ENCODE results near the gene TC2N.

The TC2N gene

DNA sequence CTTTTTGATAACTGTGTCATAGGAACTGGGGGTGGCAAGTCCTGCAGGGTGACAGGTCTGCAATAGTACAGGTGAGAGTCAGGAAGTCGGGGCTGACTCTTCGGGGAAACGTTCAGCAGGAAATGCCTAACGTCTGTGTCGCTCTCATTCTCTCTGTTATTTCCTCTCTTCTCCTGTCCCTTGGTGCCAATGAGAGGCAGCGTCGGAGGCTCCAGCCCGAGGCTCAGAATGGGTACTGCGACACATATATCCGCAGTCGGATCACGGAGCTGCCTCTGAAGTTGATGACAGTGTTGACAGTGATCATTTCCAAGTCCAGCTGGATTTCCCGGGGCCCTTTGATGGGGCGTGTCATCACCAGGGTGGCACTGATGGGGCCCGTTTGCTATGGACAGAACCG lies 2.7 kb upstream of the TC2N start:
- WGBS, 2 experiments = 86 to 90% methylated on average over 16 of the region's 16 CpGs
- no peaks in the 10 kb centered on the region for H3K36me3 ChIP-seq (ENCODE audit: control insufficient read depth, insufficient read depth, low read length)
- H3K27ac ChIP-seq (ENCODE audit: insufficient read depth, low read depth, low read length, poor library complexity, severe bottlenecking) = no peak overlapping the region

DNA sequence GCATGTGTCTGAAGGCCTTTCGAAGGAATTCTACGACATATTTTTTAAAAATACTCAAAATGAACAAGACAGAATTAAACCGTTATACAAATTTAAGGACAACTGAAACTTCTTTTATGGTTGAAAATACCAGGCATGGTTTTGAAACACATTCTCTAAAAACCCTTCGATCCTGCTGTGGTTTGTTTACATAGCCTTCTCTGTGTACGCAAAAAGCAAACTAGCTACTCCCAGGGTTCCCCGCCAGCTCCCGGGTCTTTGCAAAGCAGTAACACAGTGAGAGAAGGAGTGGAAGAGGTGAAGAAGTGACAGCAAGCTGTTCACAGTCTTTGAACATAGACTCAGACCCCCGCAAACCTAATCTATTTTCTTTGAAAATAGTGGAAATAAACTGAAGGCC lies 2.2 kb upstream of the TC2N start:
- H3K27me3 ChIP-seq (ENCODE audit: control insufficient read depth, insufficient read depth, low read length, poor library complexity, severe bottlenecking) = no peaks in the 10 kb centered on the region
- no peaks in the 10 kb centered on the region for H3K36me3 ChIP-seq (ENCODE audit: control insufficient read depth, insufficient read depth, low read length)
- 76 to 79% methylated on average over 8 of the region's 8 CpGs for WGBS, 2 experiments
- H3K9me3 ChIP-seq (ENCODE audit: control insufficient read depth, low read length) = no peaks in the 10 kb centered on the region
- H3K27ac ChIP-seq (ENCODE audit: insufficient read depth, low read depth, low read length, poor library complexity, severe bottlenecking) = no peak overlapping the region
- H3K4me3 ChIP-seq (ENCODE audit: insufficient read depth, low read depth, low read length) = no peak overlapping the region
- no peaks in the 10 kb centered on the region for H3K4me1 ChIP-seq (ENCODE audit: control insufficient read depth, insufficient read depth, low read length)

More for the DNA sequence above, 2.7 kb upstream of the TC2N start:
- no peaks in the 10 kb centered on the region for H3K9me3 ChIP-seq (ENCODE audit: control insufficient read depth, low read length)
- H3K4me1 ChIP-seq (ENCODE audit: control insufficient read depth, insufficient read depth, low read length) = no peaks in the 10 kb centered on the region
- H3K4me3 ChIP-seq (ENCODE audit: insufficient read depth, low read depth, low read length) = no peak overlapping the region
- no peaks in the 10 kb centered on the region for H3K27me3 ChIP-seq (ENCODE audit: control insufficient read depth, insufficient read depth, low read length, poor library complexity, severe bottlenecking)

DNA sequence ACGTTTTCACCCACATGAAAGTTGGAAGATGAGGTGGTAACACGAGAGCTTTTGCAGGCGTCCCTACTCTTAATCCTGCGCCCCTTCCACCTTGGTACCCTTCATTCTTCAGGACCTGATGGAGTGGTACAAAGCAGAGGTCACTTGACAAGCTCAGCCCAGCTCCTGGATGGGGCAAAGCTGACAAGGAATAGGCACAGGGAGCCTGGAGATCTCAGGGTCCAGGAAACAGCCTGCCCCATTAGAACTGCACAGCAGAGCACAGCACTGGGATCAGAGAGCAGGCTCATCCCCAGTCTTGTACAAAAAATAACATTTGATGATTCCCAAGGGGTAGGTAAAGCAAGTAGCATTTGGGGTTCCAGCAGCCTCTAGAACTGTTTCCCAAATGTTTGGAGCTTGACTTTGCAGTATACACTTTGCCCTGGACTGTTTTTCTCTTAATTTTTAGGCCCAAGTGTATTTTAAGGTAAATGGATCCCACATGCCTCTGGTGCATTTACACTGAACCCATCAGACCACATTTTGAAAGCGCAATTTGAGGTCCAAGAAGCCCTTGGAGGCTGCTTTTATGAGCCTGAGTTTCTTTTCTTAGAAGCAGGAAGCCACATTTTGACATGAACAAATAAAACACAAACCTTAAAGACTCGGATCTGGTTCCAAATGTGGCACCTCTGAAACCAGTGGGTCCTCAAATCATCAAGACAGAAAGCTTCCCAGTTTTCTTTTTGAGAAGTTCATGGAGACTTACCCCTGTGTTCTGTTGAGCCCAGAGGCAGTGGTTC lies 633 bp downstream of the TC2N start:
- Histone ChIP-seq H3K4me3 (ENCODE audit: insufficient read depth, low read depth, low read length) (no peak overlapping the region), H3K27ac (ENCODE audit: insufficient read depth, low read depth, low read length, poor library complexity, severe bottlenecking) (no peak overlapping the region), H3K27me3 (ENCODE audit: control insufficient read depth, insufficient read depth, low read length, poor library complexity, severe bottlenecking) (no peaks in the 10 kb centered on the region), H3K4me1 (ENCODE audit: control insufficient read depth, insufficient read depth, low read length) (no peaks in the 10 kb centered on the region), H3K36me3 (ENCODE audit: control insufficient read depth, insufficient read depth, low read length) (no peaks in the 10 kb centered on the region), H3K9me3 (ENCODE audit: control insufficient read depth, low read length) (no peaks in the 10 kb centered on the region)
- 92% methylated on average over 6 of the region's 6 CpGs for WGBS, 2 experiments

DNA sequence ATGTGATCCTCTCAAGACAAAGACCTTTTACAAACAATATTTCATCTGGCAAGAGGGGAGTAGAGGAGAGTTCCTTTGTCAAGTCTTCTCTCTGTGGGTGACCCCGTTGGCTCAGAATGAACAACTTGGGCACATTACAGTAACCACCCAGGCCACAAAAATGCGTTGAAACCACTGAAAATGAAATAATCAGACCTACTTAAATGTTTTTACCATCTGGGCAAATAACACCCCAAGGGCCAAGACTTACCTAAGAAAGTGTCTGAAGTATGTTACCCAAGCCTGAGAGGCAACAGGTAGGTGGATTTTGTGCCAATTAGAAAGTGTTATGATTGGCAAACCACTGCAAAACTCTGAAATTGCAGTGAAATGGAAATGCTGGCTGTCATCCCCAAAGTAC lies 1.3 kb downstream of the TC2N start:
- no peaks in the 10 kb centered on the region for H3K9me3 ChIP-seq (ENCODE audit: control insufficient read depth, low read length)
- H3K4me3 ChIP-seq (ENCODE audit: insufficient read depth, low read depth, low read length) = no peak overlapping the region
- H3K36me3 ChIP-seq (ENCODE audit: control insufficient read depth, insufficient read depth, low read length) = no peaks in the 10 kb centered on the region
- no peaks in the 10 kb centered on the region for H3K27me3 ChIP-seq (ENCODE audit: control insufficient read depth, insufficient read depth, low read length, poor library complexity, severe bottlenecking)
- WGBS, 2 experiments = 92 to 95% methylated on average over 2 of the region's 2 CpGs
- H3K4me1 ChIP-seq (ENCODE audit: control insufficient read depth, insufficient read depth, low read length) = no peaks in the 10 kb centered on the region
- no peak overlapping the region for H3K27ac ChIP-seq (ENCODE audit: insufficient read depth, low read depth, low read length, poor library complexity, severe bottlenecking)

DNA sequence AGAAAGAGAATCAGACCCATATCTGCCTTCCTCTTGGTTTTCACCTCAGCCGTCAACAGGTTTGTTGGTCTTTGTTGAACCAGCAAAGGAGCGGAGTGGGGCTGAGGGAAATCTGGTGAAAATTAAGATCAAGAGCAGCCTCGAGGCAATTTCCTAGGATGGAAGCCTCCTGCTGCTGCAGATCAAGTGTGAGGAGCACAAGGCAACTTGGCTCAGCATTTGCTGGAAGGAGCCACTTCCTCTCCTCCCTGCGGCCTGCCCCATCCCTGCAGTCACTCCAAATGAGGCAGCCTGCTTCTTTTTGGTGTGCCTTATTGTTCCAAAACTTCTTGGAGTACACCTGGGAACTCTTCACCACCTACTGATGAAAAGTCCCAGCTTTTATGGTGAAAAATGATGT lies 4.9 kb downstream of the TC2N start:
- Histone ChIP-seq H3K9me3 (ENCODE audit: control insufficient read depth, low read length) (no peaks in the 10 kb centered on the region), H3K27ac (ENCODE audit: insufficient read depth, low read depth, low read length, poor library complexity, severe bottlenecking) (no peak overlapping the region), H3K4me3 (ENCODE audit: insufficient read depth, low read depth, low read length) (no peak overlapping the region), H3K27me3 (ENCODE audit: control insufficient read depth, insufficient read depth, low read length, poor library complexity, severe bottlenecking) (no peaks in the 10 kb centered on the region), H3K4me1 (ENCODE audit: control insufficient read depth, insufficient read depth, low read length) (no peaks in the 10 kb centered on the region), H3K36me3 (ENCODE audit: control insufficient read depth, insufficient read depth, low read length) (no peaks in the 10 kb centered on the region)
- WGBS, 2 experiments = 81 to 87% methylated on average over 4 of the region's 4 CpGs

DNA sequence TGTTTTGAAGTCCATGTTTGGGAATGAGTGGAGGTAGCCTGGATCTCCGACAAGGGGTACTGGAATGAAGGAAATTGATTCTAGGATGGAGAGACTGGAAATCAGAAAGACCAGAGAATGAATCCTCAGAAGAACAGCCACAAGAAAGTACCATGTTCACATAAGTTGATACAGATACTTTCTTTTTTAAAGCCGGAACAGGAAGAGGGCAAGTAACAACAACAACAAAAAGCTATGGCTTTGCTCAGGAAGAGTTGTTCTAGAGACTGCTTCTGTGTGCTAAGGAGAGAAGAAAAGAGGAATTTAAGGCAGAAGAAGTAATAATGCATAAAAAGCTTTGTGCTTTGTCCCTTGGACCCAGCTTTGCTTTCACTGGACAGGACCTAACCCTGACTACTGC lies 6.2 kb downstream of the TC2N start:
- Histone ChIP-seq H3K27ac (ENCODE audit: insufficient read depth, low read depth, low read length, poor library complexity, severe bottlenecking) (no peak overlapping the region), H3K36me3 (ENCODE audit: control insufficient read depth, insufficient read depth, low read length) (no peaks in the 10 kb centered on the region), H3K4me3 (ENCODE audit: insufficient read depth, low read depth, low read length) (no peak overlapping the region), H3K4me1 (ENCODE audit: control insufficient read depth, insufficient read depth, low read length) (no peaks in the 10 kb centered on the region), H3K27me3 (ENCODE audit: control insufficient read depth, insufficient read depth, low read length, poor library complexity, severe bottlenecking) (no peaks in the 10 kb centered on the region), H3K9me3 (ENCODE audit: control insufficient read depth, low read length) (no peaks in the 10 kb centered on the region)
- 91 to 100% methylated on average over 2 of the region's 2 CpGs for WGBS, 2 experiments

DNA sequence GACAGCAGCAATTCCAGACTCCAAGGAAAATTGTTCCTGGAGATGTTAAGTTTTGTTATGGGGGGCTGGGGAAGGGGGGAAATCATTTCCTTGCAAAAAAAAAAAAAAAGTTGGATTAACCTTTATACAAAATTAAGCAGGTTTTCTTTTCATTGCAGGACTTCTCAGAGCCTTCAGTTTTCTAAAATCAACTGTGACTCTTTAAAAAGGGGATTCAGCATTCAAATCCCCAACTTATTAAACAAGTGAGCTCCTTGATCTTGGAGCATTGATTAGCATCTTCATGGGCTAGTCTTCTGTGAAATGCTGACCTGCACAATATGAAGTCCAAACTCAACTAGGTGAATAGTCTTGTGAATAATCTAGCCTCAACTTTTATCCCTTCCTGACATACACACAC lies 7.1 kb downstream of the TC2N start:
- Histone ChIP-seq H3K4me3 (ENCODE audit: insufficient read depth, low read depth, low read length) (no peak overlapping the region), H3K27me3 (ENCODE audit: control insufficient read depth, insufficient read depth, low read length, poor library complexity, severe bottlenecking) (no peaks in the 10 kb centered on the region), H3K9me3 (ENCODE audit: control insufficient read depth, low read length) (no peaks in the 10 kb centered on the region), H3K4me1 (ENCODE audit: control insufficient read depth, insufficient read depth, low read length) (no peaks in the 10 kb centered on the region), H3K27ac (ENCODE audit: insufficient read depth, low read depth, low read length, poor library complexity, severe bottlenecking) (no peak overlapping the region), H3K36me3 (ENCODE audit: control insufficient read depth, insufficient read depth, low read length) (no peaks in the 10 kb centered on the region)

DNA sequence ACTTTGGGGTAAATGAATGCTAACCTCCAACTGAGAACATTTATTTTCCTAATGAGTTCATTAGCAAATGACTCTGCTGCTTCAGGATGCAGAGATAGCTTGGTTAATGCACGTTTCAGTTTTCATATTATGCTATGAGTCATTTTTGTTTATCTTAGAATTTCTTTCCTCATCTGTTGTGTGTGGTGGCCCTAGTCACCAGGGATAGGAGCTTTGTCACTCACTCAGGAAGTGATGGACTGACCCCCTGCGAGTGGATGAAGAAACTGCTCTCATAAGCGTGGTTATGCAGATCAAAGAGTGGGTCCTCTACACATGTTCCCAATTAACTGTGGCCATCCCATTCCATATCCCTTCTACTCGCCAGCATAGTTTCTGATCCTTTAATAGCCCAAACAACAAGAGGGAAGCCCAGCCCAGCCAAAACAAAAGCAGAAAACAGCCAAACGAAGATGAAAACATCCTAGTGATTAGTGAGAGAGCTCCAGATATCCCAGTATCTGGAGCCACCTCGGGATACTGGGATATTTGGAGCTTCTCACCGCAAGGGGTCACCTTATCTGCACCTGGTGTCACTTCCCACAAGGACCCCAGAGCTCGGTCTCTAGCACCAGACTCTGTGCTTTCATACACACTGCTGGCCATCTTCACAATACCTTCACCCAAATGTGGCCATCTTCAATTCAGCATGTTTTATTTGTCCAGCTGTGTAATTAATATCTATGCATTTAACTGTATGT lies 8.6 kb downstream of the TC2N start:
- Histone ChIP-seq H3K36me3 (ENCODE audit: control insufficient read depth, insufficient read depth, low read length) (no peaks in the 10 kb centered on the region), H3K4me3 (ENCODE audit: insufficient read depth, low read depth, low read length) (no peak overlapping the region), H3K4me1 (ENCODE audit: control insufficient read depth, insufficient read depth, low read length) (no peaks in the 10 kb centered on the region), H3K27me3 (ENCODE audit: control insufficient read depth, insufficient read depth, low read length, poor library complexity, severe bottlenecking) (no peaks in the 10 kb centered on the region), H3K27ac (ENCODE audit: insufficient read depth, low read depth, low read length, poor library complexity, severe bottlenecking) (no peak overlapping the region), H3K9me3 (ENCODE audit: control insufficient read depth, low read length) (no peaks in the 10 kb centered on the region)
- WGBS, 2 experiments = 68 to 73% methylated on average over 7 of the region's 8 CpGs

DNA sequence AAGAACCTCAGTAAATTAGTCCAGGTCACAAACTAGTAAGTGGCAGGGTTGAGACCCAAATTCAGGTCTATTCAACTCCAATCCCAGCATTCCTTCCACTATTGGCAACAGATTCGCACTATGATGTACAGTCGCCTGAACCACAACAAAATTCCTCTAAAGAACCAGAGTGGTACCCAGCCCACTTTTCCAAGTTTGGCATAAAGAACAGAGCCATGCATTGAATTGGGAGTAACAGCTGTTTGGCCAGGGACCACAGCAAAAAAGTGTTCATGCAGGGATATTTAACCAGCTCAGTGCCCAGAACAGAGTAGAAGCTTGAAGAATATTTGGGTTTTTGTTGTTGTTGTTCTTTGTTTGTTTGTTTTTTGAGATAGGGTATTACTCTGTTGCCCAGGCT lies 9.7 kb downstream of the TC2N start:
- no peak overlapping the region for H3K27ac ChIP-seq (ENCODE audit: insufficient read depth, low read depth, low read length, poor library complexity, severe bottlenecking)
- no peaks in the 10 kb centered on the region for H3K27me3 ChIP-seq (ENCODE audit: control insufficient read depth, insufficient read depth, low read length, poor library complexity, severe bottlenecking)

DNA sequence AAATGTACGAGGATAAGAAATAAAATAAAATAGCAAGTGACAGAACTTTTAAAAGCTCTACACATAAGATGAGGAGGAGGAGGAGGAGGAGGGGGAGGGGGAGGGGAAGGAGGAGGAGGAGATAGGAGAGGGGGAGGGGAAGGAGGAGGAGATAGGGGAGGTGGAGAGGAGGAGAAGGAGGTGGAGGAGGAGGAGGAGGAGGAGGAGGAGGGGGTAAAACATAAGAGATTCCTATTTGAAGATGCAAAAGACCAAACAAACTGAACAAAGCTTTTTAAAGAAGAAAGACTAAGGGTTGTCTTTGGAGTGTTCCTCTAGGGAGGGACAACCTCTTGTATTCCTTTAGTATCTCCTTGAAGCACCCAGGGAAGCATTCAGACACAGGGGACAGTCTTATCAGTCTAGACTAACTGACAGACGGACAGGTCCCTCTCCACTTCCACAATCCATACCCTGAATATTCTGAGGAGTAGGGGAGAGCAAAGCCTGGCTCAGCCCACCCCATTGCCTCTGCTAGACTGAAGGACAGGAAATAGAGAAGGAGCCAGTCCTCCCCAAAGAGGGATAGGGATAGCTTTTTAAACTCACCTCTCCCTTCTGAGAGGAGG lies 12.9 kb downstream of the TC2N start:
- WGBS, 2 experiments = 83% methylated on average over 2 of the region's 2 CpGs; no CpG with 5 or more reads in 1 of the 2 experiments
- Histone ChIP-seq H3K4me1 (ENCODE audit: control insufficient read depth, insufficient read depth, low read length) (no peaks in the 10 kb centered on the region), H3K36me3 (ENCODE audit: control insufficient read depth, insufficient read depth, low read length) (no peaks in the 10 kb centered on the region)

More for the DNA sequence above, 9.7 kb downstream of the TC2N start:
- Histone ChIP-seq H3K4me3 (ENCODE audit: insufficient read depth, low read depth, low read length) (no peak overlapping the region), H3K4me1 (ENCODE audit: control insufficient read depth, insufficient read depth, low read length) (no peaks in the 10 kb centered on the region), H3K36me3 (ENCODE audit: control insufficient read depth, insufficient read depth, low read length) (no peaks in the 10 kb centered on the region), H3K9me3 (ENCODE audit: control insufficient read depth, low read length) (no peaks in the 10 kb centered on the region)
- WGBS, 2 experiments = 95 to 100% methylated on average over 2 of the region's 2 CpGs

More for the DNA sequence above, 12.9 kb downstream of the TC2N start:
- Histone ChIP-seq H3K27ac (ENCODE audit: insufficient read depth, low read depth, low read length, poor library complexity, severe bottlenecking) (no peak overlapping the region), H3K9me3 (ENCODE audit: control insufficient read depth, low read length) (no peaks in the 10 kb centered on the region), H3K4me3 (ENCODE audit: insufficient read depth, low read depth, low read length) (no peak overlapping the region), H3K27me3 (ENCODE audit: control insufficient read depth, insufficient read depth, low read length, poor library complexity, severe bottlenecking) (no peaks in the 10 kb centered on the region)
